GM18511 (cell line): ENCODE data around the gene LPIN2.
A peak's percentile ranks its signal among the peaks of the same experiment; 100 is the strongest.
"Not testable (repeated sequence)": the region's sequence is repeated elsewhere in the genome, so short reads cannot be mapped to it uniquely, and the experiment has no call there.

Experiments
- ATAC-seq: cut with Tn5 transposase; IDR thresholded peaks from one replicate; pipeline ENCODE4 v1.9.1; 2021; ENCODE audit warnings: mild to moderate bottlenecking, moderate library complexity; ENCODE audit not compliant: unreplicated experiment

Gene LPIN2

DNA sequence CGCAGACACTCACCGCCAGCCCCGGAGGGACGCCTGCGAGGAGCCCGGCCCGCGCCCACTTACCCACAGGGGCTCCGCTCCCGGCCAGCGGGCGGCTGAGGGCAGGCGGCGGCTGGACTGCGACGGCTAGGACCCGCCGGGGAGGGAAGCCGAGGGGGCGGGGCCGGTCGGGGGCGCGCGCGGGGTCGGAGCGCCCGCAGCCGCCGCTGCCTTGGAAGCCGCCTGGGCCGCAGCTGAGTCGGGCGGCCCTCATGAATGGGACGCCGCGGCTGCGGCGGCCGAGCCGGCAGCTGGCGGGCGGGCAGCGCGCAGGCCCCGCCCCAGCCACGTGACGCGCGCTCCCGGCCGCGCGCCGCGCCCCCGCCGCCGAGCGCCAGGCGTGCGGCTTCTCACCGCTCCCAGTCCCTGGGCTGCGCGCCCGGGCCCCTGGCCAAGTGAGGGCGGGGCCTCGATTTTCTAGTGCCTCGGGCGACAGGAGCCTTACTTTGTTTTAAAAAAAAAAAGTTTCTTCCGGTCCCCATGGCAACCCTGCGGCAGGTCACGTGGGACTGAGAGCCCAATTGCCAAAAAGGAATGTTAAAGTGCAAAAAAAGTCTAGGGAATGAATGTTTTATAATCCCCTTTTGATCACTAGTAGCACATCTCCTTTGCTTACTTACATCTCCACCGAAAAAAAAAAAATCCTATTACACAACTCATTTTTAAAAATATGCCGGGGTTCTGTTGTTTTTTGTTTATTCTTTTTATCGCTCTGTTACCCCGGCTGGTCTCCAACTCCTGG is at the start of gene LPIN2:
Gene LPIN2, minus strand, starts transcription at position 121 of the 781 bp plus-strand sequence. CDS start 52,304 bp downstream, outside the sequence.
- ATAC-seq: peak; percentile 86

- ATAC-seq: peak; percentile 59
These were observed 48.8 kb upstream of the LPIN2 start for GRCh38 chr18:3061581-3062312.

DNA sequence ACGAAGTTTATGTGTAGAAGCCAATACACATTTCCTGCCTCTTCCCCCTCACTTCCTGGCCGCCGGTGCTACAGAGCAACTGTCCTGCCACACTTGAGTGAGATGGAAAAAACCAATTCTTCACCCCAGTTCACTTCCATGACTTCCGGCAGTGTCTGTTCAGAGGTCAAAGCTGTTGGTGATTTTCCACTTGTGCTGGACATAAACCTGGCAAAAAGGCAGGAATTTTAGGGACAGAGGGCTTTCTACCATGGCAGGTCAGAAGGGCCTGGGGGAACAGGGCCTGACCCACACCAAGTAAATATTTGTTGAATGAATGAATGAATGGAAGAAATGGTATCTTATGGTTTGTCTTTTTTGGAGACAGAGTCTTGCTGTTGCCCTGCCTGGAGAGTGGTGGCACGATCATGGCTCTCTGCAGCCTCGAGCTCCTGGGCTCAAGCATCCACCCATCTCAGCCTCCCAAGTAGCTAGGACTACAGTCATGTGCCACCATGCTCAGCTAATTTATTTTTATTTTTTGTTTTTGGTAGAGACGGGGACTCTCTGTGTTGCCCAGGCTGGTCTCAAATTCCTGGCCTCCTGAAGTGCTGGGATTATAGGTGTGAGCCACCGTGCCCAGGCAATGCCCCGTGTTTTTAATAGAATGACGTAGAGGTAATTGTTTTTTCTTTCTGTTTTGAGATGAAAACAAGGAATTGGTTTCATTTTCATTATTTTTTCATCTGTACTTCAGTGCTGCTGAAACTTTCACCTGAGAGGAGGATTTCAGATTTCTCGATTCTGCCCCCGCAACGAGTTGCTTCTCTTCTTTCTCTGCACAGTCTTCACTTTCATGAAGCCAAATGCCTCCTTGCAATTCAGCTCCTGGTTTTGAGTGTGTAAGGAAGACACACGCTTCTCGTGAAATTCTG is 48.0 kb upstream of the LPIN2 start:
- no peak for ATAC-seq

DNA sequence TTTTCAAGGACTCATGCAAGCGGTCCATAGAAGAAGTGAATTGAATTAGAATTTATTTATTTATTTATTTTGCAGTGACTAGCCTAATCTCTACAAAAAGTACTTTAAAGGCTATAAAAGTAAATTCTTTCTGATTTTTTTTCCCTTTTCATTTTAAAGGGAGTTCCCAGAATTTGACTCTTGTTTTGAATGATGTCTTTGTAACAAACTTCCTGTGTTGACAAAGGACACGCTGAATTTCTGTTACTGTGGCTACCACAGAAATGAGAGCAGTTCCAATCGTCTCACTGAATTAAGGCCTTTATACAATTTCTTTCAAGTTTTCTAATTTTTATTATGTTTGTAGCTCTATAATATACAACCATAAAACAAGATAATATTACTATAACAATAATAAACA is 46.3 kb upstream of the LPIN2 start:
- ATAC-seq: no peak

- ATAC-seq: no peak
These were observed 45.6 kb upstream of the LPIN2 start for GRCh38 chr18:3058328-3059191.

GRCh38 chr18:3057526-3057925 is 44.6 kb upstream of the LPIN2 start:
- ATAC-seq: no peak

GRCh38 chr18:3056311-3056710 is 43.4 kb upstream of the LPIN2 start:
- no peak for ATAC-seq

DNA sequence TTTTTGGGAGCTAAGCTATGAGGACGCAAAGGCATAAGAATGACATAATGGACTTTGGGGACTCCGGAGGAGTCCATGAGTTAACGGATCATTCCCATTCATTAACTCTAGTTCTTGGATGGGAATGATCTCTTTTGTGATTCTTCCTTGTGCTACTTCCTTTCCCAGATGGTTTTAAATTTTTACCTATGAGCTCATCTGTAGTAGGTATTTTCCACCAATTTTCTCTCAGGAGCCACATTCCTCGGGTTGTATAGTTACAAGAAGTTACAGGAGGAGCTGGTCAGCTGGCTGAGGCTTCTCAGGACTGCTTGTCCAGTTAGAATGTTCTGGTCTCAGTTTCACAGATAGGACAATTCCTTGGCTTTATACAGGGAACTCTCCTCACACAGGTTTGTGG is 42.9 kb upstream of the LPIN2 start:
- ATAC-seq: no peak

DNA sequence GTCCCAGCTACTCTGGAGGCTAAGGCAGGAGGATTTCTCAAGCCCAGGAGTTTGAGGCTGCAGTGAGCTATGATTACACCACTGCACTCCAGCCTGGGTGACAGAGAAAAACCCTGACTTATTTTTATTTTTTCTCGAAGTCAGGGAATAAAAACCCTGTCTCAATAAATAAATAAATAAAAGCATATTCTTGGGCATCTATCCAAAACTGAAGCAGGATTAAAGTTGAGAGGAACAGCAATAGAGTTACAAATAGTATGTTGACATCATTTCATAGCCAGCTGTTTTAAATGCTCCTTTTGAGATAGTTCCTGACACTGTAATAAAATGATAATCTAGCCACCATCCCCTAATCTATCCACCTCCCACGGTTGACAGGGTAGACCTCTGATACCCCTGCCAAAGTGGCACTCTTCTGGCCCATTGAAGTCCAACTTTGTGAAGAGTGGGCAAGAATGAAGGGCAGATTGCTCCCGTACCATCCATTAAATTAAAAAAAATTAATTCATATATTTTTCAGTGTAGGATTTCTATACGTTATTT is 42.3 kb upstream of the LPIN2 start:
- ATAC-seq: no peak

DNA sequence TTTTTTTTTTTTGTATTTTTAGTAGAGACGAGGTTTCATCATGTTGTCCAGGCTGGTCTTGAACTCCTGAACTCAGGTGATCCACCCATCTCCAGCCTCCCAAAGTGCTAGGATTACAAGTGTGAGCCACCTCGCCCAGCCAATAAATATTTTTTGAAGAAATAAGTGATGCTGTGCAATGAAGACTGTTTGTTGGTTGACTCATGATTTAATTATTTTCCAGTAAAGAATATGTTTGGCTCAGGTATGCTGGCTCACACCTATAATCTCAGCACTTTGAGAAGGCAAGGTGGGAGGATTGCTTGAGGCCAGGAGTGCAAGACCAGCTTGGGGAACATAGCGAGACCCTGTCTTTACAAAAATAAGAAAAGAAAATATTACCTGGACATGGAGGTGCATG is 41.8 kb upstream of the LPIN2 start:
- ATAC-seq: no peak

- ATAC-seq: no peak
These were observed 41.3 kb upstream of the LPIN2 start for GRCh38 chr18:3054214-3054613.

DNA sequence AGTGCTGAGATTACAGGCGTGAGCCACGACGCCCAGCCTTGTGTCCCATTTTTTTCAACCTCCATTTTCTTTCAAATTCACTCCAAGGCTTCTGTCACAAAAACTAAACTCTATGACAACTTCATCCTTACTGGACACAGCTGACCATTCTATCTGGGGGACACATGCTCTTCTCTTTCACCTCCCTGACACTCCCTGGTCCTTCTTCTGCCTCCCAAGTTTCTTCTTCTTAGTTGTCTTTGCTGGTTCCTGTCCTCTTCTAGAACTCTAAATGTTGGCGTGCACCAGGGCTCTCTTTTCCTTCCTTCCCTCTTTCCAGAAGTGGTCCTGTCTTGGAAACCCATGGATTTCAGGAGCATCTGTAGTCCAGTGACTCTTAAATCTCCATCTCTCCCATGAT is 40.1 kb upstream of the LPIN2 start:
- ATAC-seq: no peak

- no peak for ATAC-seq
These were observed 39.4 kb upstream of the LPIN2 start for GRCh38 chr18:3052411-3052758.

GRCh38 chr18:3051718-3052410 is 38.9 kb upstream of the LPIN2 start:
- no peak for ATAC-seq

GRCh38 chr18:3049897-3050454 is 37.0 kb upstream of the LPIN2 start:
- ATAC-seq: not testable (repeated sequence)

DNA sequence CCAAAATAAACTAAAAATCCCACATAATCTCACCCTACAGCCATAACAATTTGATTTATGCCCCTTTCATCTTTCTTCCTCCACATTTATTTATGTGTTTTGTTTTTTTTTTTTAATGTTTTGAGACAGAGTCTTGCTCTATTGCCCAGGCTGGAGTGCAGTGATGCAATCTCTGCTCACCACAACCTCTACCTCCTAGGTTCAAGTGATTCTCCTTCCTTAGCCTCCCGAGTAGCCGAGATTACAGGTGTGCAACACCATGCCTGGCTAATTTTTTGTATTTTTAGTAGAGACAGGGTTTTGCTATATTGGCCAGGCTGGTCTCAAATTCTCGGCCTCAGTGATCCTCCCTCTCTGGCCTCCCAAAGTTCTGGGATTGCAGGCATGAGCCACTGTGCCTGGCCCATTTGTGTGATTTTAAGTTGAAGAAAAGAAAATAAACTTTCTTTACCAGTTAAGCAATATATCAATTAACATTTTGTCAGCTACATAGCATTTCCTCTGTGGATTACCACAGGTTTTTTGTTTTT is 35.9 kb upstream of the LPIN2 start:
- no peak for ATAC-seq

GRCh38 chr18:3048121-3048520 is 35.2 kb upstream of the LPIN2 start:
- ATAC-seq: no peak

DNA sequence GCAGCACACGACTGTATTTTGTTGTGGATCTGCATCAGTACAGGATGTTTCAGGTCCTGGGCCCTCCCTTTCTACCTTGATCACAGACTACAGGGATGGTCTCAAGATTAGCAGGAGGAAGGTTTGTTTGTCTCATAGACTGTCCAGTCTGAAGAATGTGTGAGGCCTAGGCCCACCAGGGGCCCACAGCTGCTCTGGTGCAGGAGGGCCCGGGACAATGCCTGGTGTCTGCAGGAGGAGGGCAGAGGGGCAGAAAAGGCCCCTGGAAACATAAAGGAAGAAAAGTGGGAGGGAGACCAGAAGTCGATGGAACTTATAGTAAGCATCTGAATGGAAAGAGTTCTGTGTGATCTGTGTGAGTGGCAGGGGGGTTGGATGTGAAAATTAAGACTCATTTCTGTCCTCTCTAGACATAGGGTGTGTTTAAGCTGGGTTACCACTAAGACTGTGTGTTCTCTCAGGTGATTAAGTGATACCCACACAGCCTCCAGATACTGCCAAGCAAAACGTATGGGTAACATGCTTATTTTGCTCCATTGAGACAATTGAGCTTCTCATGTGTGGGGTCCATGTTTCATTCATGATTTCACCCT is 33.4 kb upstream of the LPIN2 start:
- ATAC-seq: no peak
